Smooth muscle cell (in vitro differentiated cells): ENCODE results near the gene FTO. TPM values are rescaled to one million over a fixed set of nuclear protein-coding genes. Genes with fewer than 3 reads are reported as not detected.

Source experiments
- DNase-seq: peaks from one replicate; lab custom pipeline; 2025; ENCODE audit not compliant: unreplicated experiment; lab: John Stamatoyannopoulos, UW
- H2AFZ ChIP-seq: fragments of 200-600 bp; sonication (generic); 2 replicates; pipeline ENCODE4 v1.6.0; 2016; ENCODE audit warnings: antibody characterized with exemption, low read depth, mild to moderate bottlenecking
- H3F3A ChIP-seq: fragments of 200-600 bp; sonication (generic); 2 replicates; pipeline ENCODE4 v1.6.0; 2017; ENCODE audit warnings: antibody characterized with exemption, low read depth
- H3K27ac ChIP-seq: fragments of 200-600 bp; sonication (generic); 2 replicates; pipeline ENCODE4 v1.5.1; 2016; ENCODE audit warnings: low read depth, mild to moderate bottlenecking
- H3K27me3 ChIP-seq: fragments of 200-600 bp; sonication (generic); 2 replicates; pipeline ENCODE4 v1.6.1; 2016; ENCODE audit warnings: low read depth, mild to moderate bottlenecking
- H3K36me3 ChIP-seq: fragments of 200-600 bp; sonication (generic); 2 replicates; pipeline ENCODE4 v1.5.1; 2016; ENCODE audit warnings: low read depth
- H3K4me1 ChIP-seq: fragments of 200-600 bp; sonication (generic); 2 replicates; pipeline ENCODE4 v1.5.1; 2016; ENCODE audit warnings: low read depth
- H3K4me2 ChIP-seq: fragments of 200-600 bp; sonication (generic); 2 replicates; pipeline ENCODE4 v1.6.0; 2016; ENCODE audit warnings: mild to moderate bottlenecking
- H3K4me3 ChIP-seq: fragments of 200-600 bp; sonication (generic); 2 replicates; pipeline ENCODE4 v1.5.1; 2016; ENCODE audit warnings: mild to moderate bottlenecking
- H3K79me2 ChIP-seq: fragments of 200-600 bp; sonication (generic); 2 replicates; pipeline ENCODE4 v1.6.0; 2016; ENCODE audit warnings: low read depth, mild to moderate bottlenecking
- H3K9ac ChIP-seq: fragments of 200-600 bp; sonication (generic); 2 replicates; pipeline ENCODE4 v1.6.0; 2016; ENCODE audit warnings: low read depth
- H3K9me3 ChIP-seq: fragments of 200-600 bp; sonication (generic); replicated peaks from 2 replicates; pipeline ENCODE4 v1.5.1; 2016; ENCODE audit warnings: low read depth
- H4K20me1 ChIP-seq: fragments of 200-600 bp; sonication (generic); 2 replicates; pipeline ENCODE4 v1.6.0; 2016; ENCODE audit warnings: low read depth
- CTCF ChIP-seq: fragments of 200-600 bp; sonication (generic); IDR thresholded peaks from 2 replicates; pipeline ENCODE4 v1.5.1; 2017; ENCODE audit warnings: borderline replicate concordance, mild to moderate bottlenecking, antibody characterized with exemption; ENCODE audit not compliant: insufficient read depth, poor library complexity, severe bottlenecking
- WGBS: methylation state at CpG from one replicate; pipeline ENCODE4 v1.1.7; 2016; ENCODE audit warnings: low lambda C conversion rate; 5-methylcytosine and 5-hydroxymethylcytosine counted together
- polyA plus RNA-seq: library from polyadenylated mRNA; unstranded; fragments of >200 nt; fragmentation: Nextera tagmentation; extraction: Ambion mirVana; gene quantifications from 2 replicates; pipeline ENCODE4 v1.2.1, GENCODE V29; 2016
- total RNA-seq: library from RNA; depleted of rRNA; stranded (reverse); fragments of >200 nt; gene quantifications from 2 replicates; pipeline ENCODE4 v1.2.3, GENCODE V29; 2014

The FTO gene
- total and polyA plus RNA-seq, 2 experiments from 2014 or later, result 81.1 to 89.9 TPM

DNA sequence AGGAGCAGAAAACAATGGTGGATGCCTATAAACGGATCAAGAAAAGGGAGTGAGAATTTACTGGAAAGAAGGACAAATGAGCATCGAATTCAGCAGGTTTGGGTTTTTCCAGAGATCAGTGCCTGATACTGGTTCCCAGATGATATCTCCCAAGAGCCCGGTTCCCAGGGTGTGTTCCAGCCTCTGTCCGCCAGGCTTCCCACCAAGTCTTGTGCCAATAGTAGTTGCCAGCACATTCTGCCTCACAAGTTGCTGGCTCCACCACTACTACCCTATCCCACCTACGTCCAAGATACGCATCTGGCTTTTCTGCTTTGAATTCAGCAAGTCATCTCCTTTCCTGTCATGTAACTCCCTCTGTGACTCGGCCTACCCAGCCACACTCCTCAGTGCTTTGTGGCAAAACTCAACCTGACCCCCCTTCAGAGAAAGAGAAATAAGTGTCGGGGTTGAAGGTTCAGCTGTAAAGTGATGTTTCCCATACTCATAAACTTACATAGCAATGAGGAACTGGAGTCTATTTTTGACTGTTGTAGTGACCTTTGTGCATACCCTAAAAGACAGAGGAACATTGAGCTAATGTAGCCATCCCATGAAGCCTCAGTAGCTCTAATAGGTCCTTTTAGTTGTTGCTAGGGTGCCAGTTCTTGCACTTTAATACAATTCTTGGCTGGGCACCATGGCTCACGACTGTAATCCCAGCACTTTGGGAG, 305.7 kb downstream of the FTO start:
- H3K9ac ChIP-seq, result no peak overlapping the region
- no peaks in the 10 kb centered on the region for H3K27me3 ChIP-seq
- H2AFZ ChIP-seq, result no peak overlapping the region
- no peak overlapping the region for H3K4me2 ChIP-seq
- H3K4me3 ChIP-seq, result no peak overlapping the region
- H3K4me1 ChIP-seq, result no peaks in the 10 kb centered on the region
- no peaks in the 10 kb centered on the region for H3K79me2 ChIP-seq
- H3F3A ChIP-seq, result no peaks in the 10 kb centered on the region
- no peaks in the 10 kb centered on the region for H3K9me3 ChIP-seq
- DNase-seq, result no peak
- no peaks in the 10 kb centered on the region for H4K20me1 ChIP-seq
- H3K27ac ChIP-seq, result no peak overlapping the region
- H3K36me3 ChIP-seq, result peaks cover 9% of the 10 kb centered on the region
- WGBS, result 100% methylated on average over 9 of the region's 9 CpGs
- TF ChIP-seq CTCF, result no peak

DNA sequence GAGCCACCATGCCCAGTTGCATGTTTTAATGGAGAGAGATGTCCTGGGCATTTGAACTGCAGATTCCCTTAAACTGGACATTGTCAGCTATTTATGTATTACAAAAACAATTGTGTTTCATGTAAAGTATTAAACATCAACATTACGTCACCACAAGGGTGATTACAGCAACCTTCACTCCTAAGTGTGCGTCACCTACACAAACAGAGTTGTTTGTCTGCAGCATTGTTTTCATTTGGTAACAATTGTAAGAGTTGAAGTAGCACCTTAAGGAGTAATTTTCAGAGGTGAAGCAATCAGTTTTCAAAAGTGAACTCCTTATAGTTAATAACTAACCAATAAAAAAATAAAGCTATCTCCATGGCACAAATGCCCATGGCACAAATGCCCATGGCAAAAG, 311.2 kb downstream of the FTO start:
- H2AFZ ChIP-seq, result no peak overlapping the region
- peaks cover 9% of the 10 kb centered on the region for H3K36me3 ChIP-seq
- H3K27me3 ChIP-seq, result no peaks in the 10 kb centered on the region
- no peaks in the 10 kb centered on the region for H3K79me2 ChIP-seq
- H3K9me3 ChIP-seq, result no peaks in the 10 kb centered on the region
- no peak overlapping the region for H3K4me3 ChIP-seq
- no peak overlapping the region for H3K4me2 ChIP-seq
- H3F3A ChIP-seq, result no peaks in the 10 kb centered on the region
- 93% methylated on average over 2 of the region's 2 CpGs for WGBS
- H3K4me1 ChIP-seq, result no peaks in the 10 kb centered on the region
- H3K27ac ChIP-seq, result no peak overlapping the region
- H4K20me1 ChIP-seq, result no peaks in the 10 kb centered on the region
- no peak for TF ChIP-seq CTCF
- no peak overlapping the region for H3K9ac ChIP-seq
- no peak for DNase-seq

GRCh38 chr16:54022362-54022761, 318.4 kb downstream of the FTO start:
- Histone ChIP-seq H3K36me3 (no peaks in the 10 kb centered on the region), H2AFZ (no peak overlapping the region), H3K9me3 (no peaks in the 10 kb centered on the region), H3K4me2 (no peak overlapping the region), H3K4me3 (no peak overlapping the region), H3K79me2 (no peaks in the 10 kb centered on the region), H3F3A (no peaks in the 10 kb centered on the region), H3K9ac (no peak overlapping the region), H3K4me1 (no peaks in the 10 kb centered on the region), H3K27me3 (no peaks in the 10 kb centered on the region), H3K27ac (no peak overlapping the region), H4K20me1 (no peaks in the 10 kb centered on the region)
- DNase-seq, result no peak
- 88% methylated on average over 1 of the region's 1 CpG for WGBS
- TF ChIP-seq CTCF, result no peak

DNA sequence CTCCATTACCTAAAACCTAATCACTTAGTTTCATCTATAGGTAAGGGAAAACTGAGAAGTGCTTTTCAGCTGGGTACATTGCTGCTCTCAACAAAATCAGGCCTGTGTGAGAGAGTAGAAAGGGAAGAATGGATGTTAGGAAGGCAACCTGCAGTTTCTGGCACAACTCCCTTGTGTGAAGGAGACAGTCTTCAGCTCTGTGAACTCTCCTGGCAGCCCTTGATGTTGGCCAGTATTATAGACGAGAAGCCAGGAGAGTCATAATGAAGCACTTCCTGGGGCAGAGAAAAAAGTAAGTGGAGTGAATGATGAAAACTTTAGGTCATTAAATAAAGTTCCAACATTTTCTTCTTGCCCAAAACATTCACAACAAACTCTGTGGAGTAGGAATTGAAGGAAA, 322.5 kb downstream of the FTO start:
- Histone ChIP-seq H3K4me1 (no peaks in the 10 kb centered on the region), H2AFZ (no peak overlapping the region), H3F3A (no peaks in the 10 kb centered on the region), H3K4me3 (no peak overlapping the region), H3K79me2 (no peaks in the 10 kb centered on the region), H3K4me2 (peak overlapping the region; percentile 40), H3K9me3 (no peaks in the 10 kb centered on the region), H3K36me3 (no peaks in the 10 kb centered on the region), H4K20me1 (no peaks in the 10 kb centered on the region), H3K27me3 (no peaks in the 10 kb centered on the region), H3K27ac (peak overlapping the region; percentile 57), H3K9ac (no peak overlapping the region)
- 82% methylated on average over 1 of the region's 1 CpG for WGBS
- DNase-seq, result no peak
- TF ChIP-seq CTCF, result no peak
